Activated T-cell treated with anti-CD3 and anti-CD28 coated beads, Interleukin-2, amount 50 U/mL, for 72 hours (primary cell): ENCODE measurements around the gene SPAG6. TPM values are rescaled to one million over a fixed set of nuclear protein-coding genes. Genes with fewer than 3 reads are reported as not detected.
A peak's percentile ranks its signal among the peaks of the same experiment; 100 is the strongest.

ENCODE experiments used
- ATAC-seq, 2 donors: fragments of 150-1000 bp; cut with Tn5 transposase; replicated peaks in 1 of 2; 2 replicates each; pipeline ENCODE4 v1.10.0; 2021; ENCODE audit warnings: moderate library complexity in 2 of 2, mild to moderate bottlenecking in 1 of 2
- DNase-seq, 2 donors: peaks; one replicate each; pipeline ENCODE4 v3.0.0; 2021 to 2022; ENCODE audit warnings: mixed read lengths in 1 of 2
- H3K27ac Mint-ChIP-seq: one replicate; pipeline ENCODE4 v1.8.0; 2022; ENCODE audit warnings: mild to moderate bottlenecking, moderate library complexity, mixed read lengths
- H3K27me3 Mint-ChIP-seq: one replicate; pipeline ENCODE4 v1.8.0; 2022; ENCODE audit warnings: low read depth, mixed read lengths
- H3K36me3 Mint-ChIP-seq, 2 donors: one replicate each; pipeline ENCODE4 v1.8.0; 2022; ENCODE audit warnings: mixed read lengths in 2 of 2, mild to moderate bottlenecking in 1 of 2; ENCODE audit not compliant: insufficient read depth in 2 of 2
- H3K4me1 Mint-ChIP-seq: one replicate; pipeline ENCODE4 v1.8.0; 2022; ENCODE audit warnings: low read depth, mixed read lengths
- H3K4me3 Mint-ChIP-seq, 2 donors: one replicate each; pipeline ENCODE4 v1.8.0; 2022; ENCODE audit warnings: mild to moderate bottlenecking in 2 of 2, mixed read lengths in 2 of 2, moderate library complexity in 2 of 2
- H3K9me3 Mint-ChIP-seq, 2 donors: one replicate each; pipeline ENCODE4 v1.8.0; 2022; ENCODE audit warnings: mixed read lengths in 2 of 2
- total RNA-seq, 2 donors: library from RNA; stranded (reverse); gene quantifications; one replicate each; pipeline ENCODE4 v1.2.3, GENCODE V29; 2022

SPAG6 gene
- total RNA-seq, 2 donors from 2014 or later: 0.37 to 0.38 TPM

GRCh38 chr10:22458272-22459038 is 113.2 kb downstream of the SPAG6 start:
- DNase-seq (no peak), ATAC-seq (no peak)
- no peak overlapping the region for H3K4me3 Mint-ChIP-seq
- H3K27ac Mint-ChIP-seq: peak overlapping the region; percentile 21
- H3K36me3 Mint-ChIP-seq: peaks cover 0 to 2% of the 10 kb centered on the region in 2 donors
- no peaks in the 10 kb centered on the region for H3K27me3 Mint-ChIP-seq
- peaks cover 13% of the 10 kb centered on the region for H3K4me1 Mint-ChIP-seq
- H3K9me3 Mint-ChIP-seq: peaks cover 0 to 3% of the 10 kb centered on the region in 2 donors

GRCh38 chr10:22459496-22459895 is 114.2 kb downstream of the SPAG6 start:
- Mint-ChIP-seq H3K27ac (no peak overlapping the region), H3K4me3 (no peak overlapping the region), H3K36me3 (peaks cover 0 to 2% of the 10 kb centered on the region in 2 donors), H3K4me1 (peaks cover 10% of the 10 kb centered on the region), H3K27me3 (no peaks in the 10 kb centered on the region), H3K9me3 (peaks cover 0 to 3% of the 10 kb centered on the region in 2 donors)
- no peak for ATAC-seq
- no peak for DNase-seq

- Mint-ChIP-seq H3K4me1 (peaks cover 4% of the 10 kb centered on the region), H3K27me3 (no peaks in the 10 kb centered on the region), H3K27ac (no peak overlapping the region), H3K36me3 (peaks cover 0 to 2% of the 10 kb centered on the region in 2 donors), H3K4me3 (no peak overlapping the region), H3K9me3 (peaks cover 0 to 3% of the 10 kb centered on the region in 2 donors)
- no peak for DNase-seq
- no peak for ATAC-seq
These were observed 114.8 kb downstream of the SPAG6 start for GRCh38 chr10:22460101-22460500.

DNA sequence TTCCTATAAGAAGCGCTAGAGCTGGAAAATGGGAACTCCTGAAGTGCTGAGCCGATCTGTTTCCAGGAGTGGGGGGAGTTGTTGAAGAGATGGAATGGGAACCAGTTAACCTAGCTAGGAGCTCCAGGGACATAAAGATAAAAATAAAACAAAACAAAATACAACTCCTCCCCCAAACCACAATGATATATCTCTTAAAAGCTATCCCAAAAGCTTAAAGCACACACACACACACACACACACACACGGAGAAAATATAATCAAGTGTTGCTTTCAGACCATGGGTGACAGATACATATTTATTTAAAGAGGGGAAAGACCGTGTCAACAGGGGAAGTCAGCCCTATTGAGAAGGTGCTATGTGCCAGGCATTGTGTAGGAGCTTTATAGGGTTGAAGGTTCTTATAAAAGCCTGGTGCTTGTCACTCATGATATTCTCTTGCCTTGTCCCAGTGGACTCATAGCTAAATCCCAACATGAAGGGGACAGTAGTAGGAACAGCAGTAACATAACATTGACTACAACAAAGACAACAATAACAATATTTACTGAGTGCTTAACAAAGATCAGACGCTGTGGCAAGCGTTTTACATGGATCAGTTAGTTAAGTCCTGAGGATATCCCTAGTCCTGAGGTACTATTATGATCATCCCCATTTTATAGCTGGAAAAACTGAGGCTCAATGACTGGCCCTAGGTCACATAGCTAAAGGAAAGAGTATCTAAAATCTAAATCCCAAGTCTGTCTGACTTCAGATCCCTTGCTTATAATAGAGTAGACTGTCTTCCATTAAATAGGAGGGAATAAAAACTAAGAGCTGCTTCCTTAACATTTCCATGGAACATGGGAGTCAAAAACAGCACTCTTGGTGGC is 115.5 kb downstream of the SPAG6 start:
- H3K9me3 Mint-ChIP-seq: peaks cover 0 to 3% of the 10 kb centered on the region in 2 donors
- ATAC-seq: no peak
- peaks cover 0 to 2% of the 10 kb centered on the region in 2 donors for H3K36me3 Mint-ChIP-seq

GRCh38 chr10:22461891-22462290 is 116.6 kb downstream of the SPAG6 start:
- H3K4me3 Mint-ChIP-seq: no peak overlapping the region
- H3K9me3 Mint-ChIP-seq: peaks cover 0 to 3% of the 10 kb centered on the region in 2 donors
- peaks cover 0 to 2% of the 10 kb centered on the region in 2 donors for H3K36me3 Mint-ChIP-seq

More for the DNA sequence above, 115.5 kb downstream of the SPAG6 start:
- no peak for DNase-seq
- Mint-ChIP-seq H3K4me3 (no peak overlapping the region), H3K4me1 (no peaks in the 10 kb centered on the region), H3K27ac (no peak overlapping the region), H3K27me3 (no peaks in the 10 kb centered on the region)

GRCh38 chr10:22463255-22463654 is 118.0 kb downstream of the SPAG6 start:
- no peaks in the 10 kb centered on the region for H3K27me3 Mint-ChIP-seq
- peaks cover 0 to 3% of the 10 kb centered on the region in 2 donors for H3K9me3 Mint-ChIP-seq
- DNase-seq: no peak
- no peak overlapping the region for H3K27ac Mint-ChIP-seq
- H3K4me3 Mint-ChIP-seq: no peak overlapping the region
- no peak for ATAC-seq
- H3K36me3 Mint-ChIP-seq: peaks cover 0 to 2% of the 10 kb centered on the region in 2 donors
- H3K4me1 Mint-ChIP-seq: no peaks in the 10 kb centered on the region

More at GRCh38 chr10:22461891-22462290, 116.6 kb downstream of the SPAG6 start:
- no peak overlapping the region for H3K27ac Mint-ChIP-seq
- no peaks in the 10 kb centered on the region for H3K4me1 Mint-ChIP-seq
- DNase-seq (no peak), ATAC-seq (no peak)
- H3K27me3 Mint-ChIP-seq: no peaks in the 10 kb centered on the region

GRCh38 chr10:22464966-22465629 is 119.8 kb downstream of the SPAG6 start:
- Mint-ChIP-seq H3K4me3 (no peak overlapping the region), H3K27ac (no peak overlapping the region), H3K27me3 (peaks cover 6% of the 10 kb centered on the region), H3K36me3 (peaks cover 0 to 2% of the 10 kb centered on the region in 2 donors), H3K9me3 (peaks cover 0 to 3% of the 10 kb centered on the region in 2 donors), H3K4me1 (no peaks in the 10 kb centered on the region)
- DNase-seq (no peak), ATAC-seq (no peak)

DNA sequence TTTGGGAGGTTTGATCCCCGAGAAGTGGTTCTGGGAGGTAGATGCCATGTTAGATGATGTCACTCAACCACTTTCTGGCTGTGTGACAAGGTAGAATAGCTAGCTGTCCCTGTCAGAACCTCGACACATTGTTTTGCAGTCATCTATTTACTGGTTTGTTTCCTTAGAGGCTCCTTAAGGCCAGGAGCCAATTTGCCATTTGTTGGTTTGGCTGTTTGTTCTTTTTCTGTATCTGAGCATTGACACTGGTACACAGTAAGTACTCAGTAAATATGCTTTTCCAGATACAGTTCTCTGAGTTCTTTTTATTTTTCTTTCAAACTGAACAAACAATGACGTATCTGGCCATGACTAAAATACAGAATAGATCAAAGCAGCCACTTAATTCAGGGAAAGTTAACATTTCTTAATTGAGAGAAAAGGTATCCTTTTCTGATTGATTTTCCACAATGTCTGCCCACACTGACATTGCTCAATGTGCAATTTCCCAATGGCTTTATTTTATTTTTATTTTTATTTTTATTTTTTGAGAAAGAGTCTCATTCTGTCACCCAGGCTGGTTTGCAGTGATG is 121.6 kb downstream of the SPAG6 start:
- Mint-ChIP-seq H3K36me3 (no peaks in the 10 kb centered on the region), H3K27ac (no peak overlapping the region), H3K9me3 (no peaks in the 10 kb centered on the region), H3K4me3 (no peak overlapping the region), H3K4me1 (no peaks in the 10 kb centered on the region), H3K27me3 (peaks cover 16% of the 10 kb centered on the region)
- DNase-seq (no peak), ATAC-seq (peak in 1 of 2 donors; percentile 19)

Other genes starting within 250 kb of the SPAG6 start
- not detected for gene EBLN1, start 127.5 kb upstream of the SPAG6 start, total RNA-seq
- 100 to 1,000 TPM in 1 of 2 donors, 10 to 100 TPM in 1; 95.0 to 104 TPM for gene COMMD3, start 29.1 kb upstream of the SPAG6 start, total RNA-seq
- gene BMI1, start 24.4 kb upstream of the SPAG6 start, total RNA-seq: 10 to 100 TPM; 83.4 to 87.5 TPM